KOPT-K1 (cell line): Measurements from ENCODE around the gene DNAJC18.

Experiments used
- H3K27ac ChIP-seq: fragments of 200-600 bp; sonication (generic); 2 replicates; pipeline ENCODE4 v1.5.1; 2016; ENCODE audit warnings: antibody characterized with exemption, mild to moderate bottlenecking, low read depth, low read length; ENCODE audit not compliant: poor library complexity, severe bottlenecking
- H3K36me3 ChIP-seq: fragments of 200-600 bp; sonication (generic); 2 replicates; pipeline ENCODE4 v1.5.1; 2017; ENCODE audit warnings: antibody characterized with exemption, mild to moderate bottlenecking, low read length, moderate library complexity; ENCODE audit not compliant: insufficient read depth
- H3K9me3 ChIP-seq: fragments of 200-600 bp; sonication (generic); 2 replicates; pipeline ENCODE4 v1.5.1; 2017; ENCODE audit warnings: antibody characterized with exemption, low read length, mild to moderate bottlenecking; ENCODE audit not compliant: insufficient read depth, poor library complexity, severe bottlenecking

The DNAJC18 gene

GRCh38 chr5:139408191-139408590 is 31.1 kb downstream of the DNAJC18 start:
- no peaks in the 10 kb centered on the region for H3K9me3 ChIP-seq
- H3K27ac ChIP-seq = no peak overlapping the region
- no peaks in the 10 kb centered on the region for H3K36me3 ChIP-seq

DNA sequence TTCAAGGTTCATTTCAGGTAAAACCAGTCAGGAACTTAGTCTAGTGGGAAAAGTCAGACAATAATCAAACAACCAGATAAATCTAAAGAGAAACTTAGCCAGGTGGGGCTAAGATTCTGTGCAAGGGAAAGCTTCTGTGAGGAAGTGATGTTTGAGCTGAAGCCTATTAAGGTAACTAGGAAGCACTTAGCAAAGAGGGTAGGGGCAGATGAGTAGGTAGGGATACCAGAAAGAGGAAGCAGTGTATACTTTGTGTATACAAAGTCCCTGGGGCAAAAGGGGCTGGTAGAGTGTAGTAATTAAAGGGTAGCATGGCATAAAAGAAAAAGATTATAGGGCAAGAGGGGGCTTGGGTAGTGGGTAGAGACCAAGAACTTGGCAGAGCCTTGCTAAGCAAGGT is 31.8 kb downstream of the DNAJC18 start:
- H3K27ac ChIP-seq = no peak overlapping the region
- H3K9me3 ChIP-seq = no peaks in the 10 kb centered on the region
- no peaks in the 10 kb centered on the region for H3K36me3 ChIP-seq

DNA sequence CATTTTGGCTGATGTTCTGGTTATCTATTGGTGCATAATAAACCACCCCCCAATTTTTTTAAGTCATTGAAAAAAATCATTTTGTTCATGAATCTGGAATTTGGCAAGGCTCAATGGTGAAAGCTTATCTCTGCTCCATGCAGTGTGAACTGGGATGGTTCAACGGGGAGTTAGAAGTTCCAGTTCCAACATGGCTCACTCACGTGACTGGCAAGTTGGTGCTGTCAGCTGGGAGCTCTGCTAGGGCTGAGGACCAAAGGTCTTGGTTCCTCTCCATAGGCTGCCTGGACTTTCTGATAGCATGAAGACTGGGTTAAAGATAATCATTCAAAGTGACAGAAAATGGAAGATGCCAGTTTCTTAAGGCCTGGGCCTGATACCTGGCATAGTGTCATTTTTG is 32.4 kb downstream of the DNAJC18 start:
- Histone ChIP-seq H3K36me3 (no peaks in the 10 kb centered on the region), H3K27ac (no peak overlapping the region), H3K9me3 (no peaks in the 10 kb centered on the region)

DNA sequence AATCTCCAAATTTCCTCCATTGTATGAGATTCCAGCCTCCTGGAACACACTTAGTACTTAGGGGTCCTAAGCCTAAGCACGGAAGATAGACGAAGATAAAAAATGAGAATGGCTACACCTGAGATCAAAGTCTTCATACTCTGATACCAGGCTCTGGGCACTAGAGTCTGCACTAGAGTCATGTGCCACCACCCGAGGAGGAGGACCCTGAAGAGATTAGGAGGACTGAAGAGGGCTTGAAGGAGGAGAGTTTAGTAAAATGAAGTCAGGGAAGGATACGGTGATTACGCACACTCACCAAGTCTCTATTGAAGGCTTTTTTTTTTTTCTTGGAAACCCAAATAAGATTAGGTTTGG is 34.9 kb downstream of the DNAJC18 start:
- Histone ChIP-seq H3K9me3 (no peaks in the 10 kb centered on the region), H3K27ac (peak overlapping the region; percentile 72), H3K36me3 (no peaks in the 10 kb centered on the region)

DNA sequence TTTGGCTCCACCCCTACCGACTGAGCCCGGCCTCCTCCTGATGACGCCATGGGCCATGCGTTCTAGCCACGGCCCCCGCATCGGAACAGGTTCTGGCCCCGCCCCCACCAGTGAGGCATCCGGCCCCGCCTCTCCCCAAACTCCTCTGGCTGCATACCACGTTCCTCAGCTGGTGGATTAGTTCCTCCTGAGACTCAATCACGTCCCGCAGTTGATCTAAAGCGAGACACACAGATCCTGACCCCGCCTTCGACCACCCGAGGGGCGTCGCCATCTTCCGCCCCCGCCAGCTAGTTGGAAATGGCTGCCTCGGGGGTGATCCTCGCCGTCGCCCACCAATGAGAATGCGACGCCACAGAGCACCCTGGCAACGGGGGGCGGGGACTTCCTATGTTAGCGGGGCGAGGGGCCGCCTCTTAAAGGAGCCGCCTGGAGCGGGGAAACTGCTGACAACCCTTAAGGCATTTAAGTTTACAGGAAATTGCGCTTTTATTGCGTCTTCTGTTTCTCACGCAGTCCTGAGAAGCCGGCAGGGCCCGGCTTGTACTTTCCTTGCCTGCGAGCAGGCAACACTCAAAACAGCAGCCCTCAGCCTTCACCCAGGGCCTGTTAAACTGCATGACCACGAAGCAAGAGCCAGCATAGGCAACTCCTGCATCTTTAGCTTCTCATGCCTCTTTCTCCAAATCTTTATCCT is 35.4 kb downstream of the DNAJC18 start, which contains the start of gene SPATA24:
Gene SPATA24, minus strand, starts transcription at position 303 of the 697 bp plus-strand sequence. Its CDS starts 29 bp downstream, at position 274.
- Histone ChIP-seq H3K9me3 (no peaks in the 10 kb centered on the region), H3K27ac (peak within 1 kb of the TSS; percentile 72), H3K36me3 (no peaks in the 10 kb centered on the region)

- peak overlapping the region; percentile 72 for H3K27ac ChIP-seq
- H3K9me3 ChIP-seq = no peaks in the 10 kb centered on the region
- no peaks in the 10 kb centered on the region for H3K36me3 ChIP-seq
Measured at GRCh38 chr5:139403418-139403786, 35.9 kb downstream of the DNAJC18 start.

DNA sequence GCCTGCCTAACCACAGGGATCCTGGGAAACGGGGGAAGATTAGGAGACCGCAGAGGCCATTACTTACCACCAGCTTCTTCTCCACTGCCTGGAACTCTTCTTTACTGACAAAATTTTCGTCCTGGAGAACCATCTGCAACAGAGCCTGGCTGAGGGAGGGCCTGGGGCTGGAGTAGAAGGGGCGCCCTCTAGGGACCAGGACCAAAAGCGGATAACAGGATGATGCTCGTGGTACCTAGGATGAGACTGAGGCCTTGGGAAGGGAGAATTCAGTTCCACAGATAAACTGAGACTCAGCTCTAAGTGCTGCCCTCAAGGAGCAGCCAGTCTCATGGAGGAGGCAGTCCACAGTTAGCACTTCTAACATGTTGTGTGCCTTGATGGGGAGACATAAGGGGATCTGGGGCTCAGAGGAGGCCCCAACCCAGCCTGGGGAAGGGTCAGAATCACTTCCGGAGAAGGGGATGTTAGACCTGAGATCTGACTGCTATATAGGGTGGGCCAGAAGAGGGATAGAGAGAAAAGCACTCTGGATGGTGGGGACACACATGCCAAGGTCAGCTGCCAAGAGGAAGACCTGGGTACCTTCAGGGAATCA is 36.7 kb downstream of the DNAJC18 start:
- H3K27ac ChIP-seq = peak overlapping the region; percentile 72
- H3K9me3 ChIP-seq = no peaks in the 10 kb centered on the region

DNA sequence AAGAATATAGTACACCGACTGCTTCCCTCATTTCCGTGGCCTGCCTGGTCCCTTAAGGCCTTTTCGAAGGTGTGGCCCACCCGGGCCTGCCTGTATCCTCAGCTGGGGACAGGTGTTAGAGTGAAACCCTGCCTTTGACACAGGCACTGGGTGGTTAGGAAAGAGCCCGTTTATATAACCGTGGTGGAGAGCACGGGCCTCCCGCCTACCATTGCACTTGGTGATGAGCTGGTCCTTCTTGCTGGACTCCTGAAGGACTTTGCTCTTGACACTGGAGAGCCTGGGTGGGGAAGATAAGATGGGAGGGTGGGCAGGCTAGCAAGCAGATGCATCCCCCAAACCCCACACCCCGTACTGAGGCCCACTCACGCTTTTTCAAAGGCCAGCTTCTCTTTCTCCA is 37.8 kb downstream of the DNAJC18 start:
- Histone ChIP-seq H3K9me3 (no peaks in the 10 kb centered on the region), H3K27ac (no peak overlapping the region), H3K36me3 (no peaks in the 10 kb centered on the region)

More for the DNA sequence above, 36.7 kb downstream of the DNAJC18 start:
- no peaks in the 10 kb centered on the region for H3K36me3 ChIP-seq

- H3K27ac ChIP-seq = no peak overlapping the region
- H3K36me3 ChIP-seq = peaks cover 14% of the 10 kb centered on the region; the same call in 1 of the 2 replicates
- no peaks in the 10 kb centered on the region for H3K9me3 ChIP-seq
Measured at GRCh38 chr5:139399501-139400121, 39.7 kb downstream of the DNAJC18 start.

- Histone ChIP-seq H3K9me3 (no peaks in the 10 kb centered on the region), H3K36me3 (peaks cover 14% of the 10 kb centered on the region; the same call in 1 of the 2 replicates), H3K27ac (no peak overlapping the region)
Measured at GRCh38 chr5:139397921-139398320, 41.4 kb downstream of the DNAJC18 start.

GRCh38 chr5:139396691-139397090 is 42.6 kb downstream of the DNAJC18 start:
- Histone ChIP-seq H3K36me3 (peaks cover 14% of the 10 kb centered on the region; the same call in 1 of the 2 replicates), H3K9me3 (no peaks in the 10 kb centered on the region), H3K27ac (no peak overlapping the region)

DNA sequence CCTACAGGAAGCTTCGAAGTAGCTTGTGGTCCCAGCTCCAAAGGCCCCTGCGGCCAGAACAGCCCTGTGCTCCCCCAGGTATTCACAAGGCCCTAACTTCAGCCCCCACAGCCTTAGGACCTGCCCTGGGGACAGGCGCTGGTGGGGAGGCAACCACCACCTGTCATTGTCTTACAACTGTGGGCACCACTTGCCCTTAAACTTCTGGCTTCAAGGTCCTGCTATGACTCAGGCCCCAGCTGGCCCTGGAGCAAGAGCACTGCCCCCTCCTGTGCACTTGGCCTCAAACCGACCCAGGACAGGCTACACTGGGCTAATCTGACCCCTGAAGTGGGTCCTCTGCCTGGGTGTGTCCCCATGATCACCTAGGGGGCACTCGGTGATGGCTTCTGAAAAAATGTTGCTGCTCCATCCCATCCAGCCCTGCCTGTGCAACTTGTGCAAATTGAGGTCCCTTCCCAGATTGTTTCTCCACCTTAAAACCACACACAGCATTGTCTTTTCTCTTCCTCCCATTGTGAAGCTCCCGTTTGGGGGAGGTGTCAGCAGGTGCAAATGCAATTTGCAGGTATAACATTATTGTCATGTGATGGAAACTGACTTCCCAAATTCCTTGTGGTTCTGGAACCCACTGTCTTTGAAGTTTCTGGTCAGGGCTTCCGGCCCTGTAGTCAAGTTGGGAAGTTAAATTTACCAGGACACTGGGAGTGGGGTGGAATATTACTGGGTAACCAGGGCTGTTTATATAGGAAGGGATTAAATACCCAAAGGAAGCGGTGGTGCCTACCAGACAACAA is 43.3 kb downstream of the DNAJC18 start:
- Histone ChIP-seq H3K36me3 (peaks cover 14% of the 10 kb centered on the region; the same call in 1 of the 2 replicates), H3K27ac (no peak overlapping the region), H3K9me3 (no peaks in the 10 kb centered on the region)

- Histone ChIP-seq H3K9me3 (no peaks in the 10 kb centered on the region), H3K36me3 (peaks cover 14% of the 10 kb centered on the region; the same call in 1 of the 2 replicates), H3K27ac (no peak within 1 kb of the TSS)
Measured at GRCh38 chr5:139394654-139395566, 44.4 kb downstream of the DNAJC18 start, which contains the start of gene PROB1. Gene PROB1 (minus strand): TSS chr5:139395104. CDS start chr5:139395081, 23 bp downstream.

DNA sequence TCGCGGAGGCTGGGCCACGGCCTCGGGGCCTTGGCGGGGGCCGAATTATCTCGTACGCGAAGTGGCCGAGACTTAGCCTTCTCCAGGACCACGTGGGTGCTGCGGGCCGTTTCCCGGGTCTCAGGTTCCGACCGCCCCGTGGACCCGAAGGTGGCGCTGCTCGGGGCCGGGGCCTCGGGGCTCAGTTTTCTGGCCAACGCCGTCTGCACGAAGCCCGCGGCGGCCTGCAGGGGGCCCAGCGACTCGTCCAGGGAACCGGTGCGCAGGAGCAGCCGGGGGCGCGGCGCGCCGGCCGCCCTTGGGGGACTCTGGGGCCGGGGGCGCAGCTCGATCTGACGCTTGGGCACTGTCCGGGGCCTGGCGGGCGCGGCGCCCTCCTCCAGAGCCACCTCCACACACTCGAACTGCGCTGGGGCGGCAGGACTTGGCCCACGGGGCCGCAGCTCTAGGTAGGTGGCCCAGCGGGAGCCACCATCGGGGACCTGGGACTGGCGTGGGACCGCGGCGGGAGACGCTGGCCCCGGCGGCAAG is 45.1 kb downstream of the DNAJC18 start:
- Histone ChIP-seq H3K9me3 (no peaks in the 10 kb centered on the region), H3K36me3 (peaks cover 17% of the 10 kb centered on the region; the same call in 1 of the 2 replicates), H3K27ac (no peak overlapping the region)
